ENCODE results near the gene SEPHS1.

Gene SEPHS1

GRCh38 chr10:13316635-13317311, 31.3 kb downstream of the SEPHS1 start:
- TF ChIP-seq TAF1 (IDR thresholded peaks at IDR 0.05; ENCODE audit: low read depth, low read length) (no peak), POLR2A (IDR thresholded peaks at IDR 0.05; ENCODE audit: low read depth, low read length) (no peak), POU2F2 (IDR thresholded peaks at IDR 0.05; ENCODE audit: low read depth, low read length) (no peak), SPI1 (IDR thresholded peaks at IDR 0.05; ENCODE audit: low read depth, low read length) (no peak), POLR2AphosphoS5 (IDR thresholded peaks at IDR 0.05; ENCODE audit: low read depth, low read length) (no peak)
- FAIRE-seq (no peak), DNase-seq (ENCODE audit: insufficient read length, low spot score) (no peak)

GRCh38 chr10:13315361-13315760, 32.7 kb downstream of the SEPHS1 start:
- DNase-seq (ENCODE audit: insufficient read length, low spot score), result no peak

GRCh38 chr10:13311177-13311575, 36.9 kb downstream of the SEPHS1 start:
- FAIRE-seq, result no peak
- TF ChIP-seq TAF1 (IDR thresholded peaks at IDR 0.05; ENCODE audit: low read depth, low read length), result no peak
- no peak for TF ChIP-seq POLR2A (IDR thresholded peaks at IDR 0.05; ENCODE audit: low read depth, low read length)
- no peak for TF ChIP-seq PAX5 (IDR thresholded peaks at IDR 0.05; ENCODE audit: insufficient read depth, low read length, severe bottlenecking)
- TF ChIP-seq POU2F2 (IDR thresholded peaks at IDR 0.05; ENCODE audit: low read depth, low read length), result no peak
- TF ChIP-seq SPI1 (IDR thresholded peaks at IDR 0.05; ENCODE audit: low read depth, low read length), result no peak
- no peak for TF ChIP-seq POLR2AphosphoS5 (IDR thresholded peaks at IDR 0.05; ENCODE audit: low read depth, low read length)

More at GRCh38 chr10:13315361-13315760, 32.7 kb downstream of the SEPHS1 start:
- no peak for FAIRE-seq
- no peak for TF ChIP-seq POLR2AphosphoS5 (IDR thresholded peaks at IDR 0.05; ENCODE audit: low read depth, low read length)
- TF ChIP-seq POU2F2 (IDR thresholded peaks at IDR 0.05; ENCODE audit: low read depth, low read length), result no peak
- TF ChIP-seq SPI1 (IDR thresholded peaks at IDR 0.05; ENCODE audit: low read depth, low read length), result no peak
- TF ChIP-seq POLR2A (IDR thresholded peaks at IDR 0.05; ENCODE audit: low read depth, low read length), result no peak
- no peak for TF ChIP-seq TAF1 (IDR thresholded peaks at IDR 0.05; ENCODE audit: low read depth, low read length)
- TF ChIP-seq PAX5 (IDR thresholded peaks at IDR 0.05; ENCODE audit: insufficient read depth, low read length, severe bottlenecking), result no peak

GRCh38 chr10:13310518-13311176, 37.4 kb downstream of the SEPHS1 start:
- FAIRE-seq (no peak), DNase-seq (ENCODE audit: insufficient read length, low spot score) (no peak)
- TF ChIP-seq TAF1 (IDR thresholded peaks at IDR 0.05; ENCODE audit: low read depth, low read length) (no peak), SPI1 (IDR thresholded peaks at IDR 0.05; ENCODE audit: low read depth, low read length) (no peak), PAX5 (IDR thresholded peaks at IDR 0.05; ENCODE audit: insufficient read depth, low read length, severe bottlenecking) (no peak), POLR2A (IDR thresholded peaks at IDR 0.05; ENCODE audit: low read depth, low read length) (no peak), POU2F2 (IDR thresholded peaks at IDR 0.05; ENCODE audit: low read depth, low read length) (no peak), POLR2AphosphoS5 (IDR thresholded peaks at IDR 0.05; ENCODE audit: low read depth, low read length) (no peak)

More at GRCh38 chr10:13311177-13311575, 36.9 kb downstream of the SEPHS1 start:
- no peak for DNase-seq (ENCODE audit: insufficient read length, low spot score)

DNA sequence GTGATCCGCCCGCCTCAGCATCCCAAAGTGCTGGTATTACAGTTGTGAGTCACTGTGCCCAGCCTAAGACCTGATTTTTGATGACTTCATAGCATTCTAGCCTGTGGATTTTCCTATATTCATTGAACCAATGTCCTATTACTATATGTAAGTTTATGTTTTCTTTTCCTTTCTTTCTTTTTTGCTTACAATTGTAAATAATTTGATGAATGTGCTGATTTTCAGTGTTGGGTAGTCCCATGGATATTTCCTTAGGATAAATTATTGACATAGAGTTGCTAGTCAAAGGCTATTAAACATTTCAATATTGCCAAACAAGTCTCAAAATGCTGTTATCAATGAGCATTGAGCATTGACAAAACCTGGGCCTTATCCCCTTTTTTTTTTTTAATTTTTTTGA, 38.3 kb downstream of the SEPHS1 start:
- FAIRE-seq (no peak), DNase-seq (ENCODE audit: insufficient read length, low spot score) (no peak)
- no peak for TF ChIP-seq POLR2AphosphoS5 (IDR thresholded peaks at IDR 0.05; ENCODE audit: low read depth, low read length)
- TF ChIP-seq POLR2A (IDR thresholded peaks at IDR 0.05; ENCODE audit: low read depth, low read length), result no peak
- no peak for TF ChIP-seq POU2F2 (IDR thresholded peaks at IDR 0.05; ENCODE audit: low read depth, low read length)
- TF ChIP-seq TAF1 (IDR thresholded peaks at IDR 0.05; ENCODE audit: low read depth, low read length), result no peak
- TF ChIP-seq PAX5 (IDR thresholded peaks at IDR 0.05; ENCODE audit: insufficient read depth, low read length, severe bottlenecking), result no peak
- TF ChIP-seq SPI1 (IDR thresholded peaks at IDR 0.05; ENCODE audit: low read depth, low read length), result no peak

- no peak for DNase-seq (ENCODE audit: insufficient read length, low spot score)
- no peak for FAIRE-seq
- TF ChIP-seq TAF1 (IDR thresholded peaks at IDR 0.05; ENCODE audit: low read depth, low read length) (no peak), POU2F2 (IDR thresholded peaks at IDR 0.05; ENCODE audit: low read depth, low read length) (no peak), POLR2AphosphoS5 (IDR thresholded peaks at IDR 0.05; ENCODE audit: low read depth, low read length) (no peak), PAX5 (IDR thresholded peaks at IDR 0.05; ENCODE audit: insufficient read depth, low read length, severe bottlenecking) (no peak), POLR2A (IDR thresholded peaks at IDR 0.05; ENCODE audit: low read depth, low read length) (no peak), SPI1 (IDR thresholded peaks at IDR 0.05; ENCODE audit: low read depth, low read length) (no peak)
Measured at GRCh38 chr10:13308096-13308495, 40.0 kb downstream of the SEPHS1 start.

DNA sequence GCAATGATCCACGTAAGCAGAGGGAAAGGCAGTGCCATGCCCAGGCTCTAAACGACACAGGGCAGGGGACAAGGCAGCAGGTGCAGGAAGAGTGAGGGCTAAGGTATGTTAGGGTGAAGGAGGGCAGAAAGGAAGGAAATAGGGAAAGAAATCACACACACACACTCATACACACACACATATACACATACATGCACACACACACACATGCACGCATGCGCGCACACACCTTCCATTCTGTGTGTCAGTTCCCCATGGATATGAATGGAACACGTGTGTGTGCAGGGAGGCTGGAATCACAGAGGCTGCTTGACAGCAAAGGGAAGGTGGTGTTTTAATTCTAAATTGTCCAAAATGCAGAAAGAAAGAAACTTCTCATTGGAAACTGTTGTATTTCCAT, 42.0 kb downstream of the SEPHS1 start:
- FAIRE-seq, result no peak
- TF ChIP-seq PAX5 (IDR thresholded peaks at IDR 0.05; ENCODE audit: insufficient read depth, low read length, severe bottlenecking), result no peak
- no peak for TF ChIP-seq POU2F2 (IDR thresholded peaks at IDR 0.05; ENCODE audit: low read depth, low read length)
- TF ChIP-seq POLR2AphosphoS5 (IDR thresholded peaks at IDR 0.05; ENCODE audit: low read depth, low read length), result no peak
- TF ChIP-seq TAF1 (IDR thresholded peaks at IDR 0.05; ENCODE audit: low read depth, low read length), result no peak
- TF ChIP-seq SPI1 (IDR thresholded peaks at IDR 0.05; ENCODE audit: low read depth, low read length), result no peak
- no peak for TF ChIP-seq POLR2A (IDR thresholded peaks at IDR 0.05; ENCODE audit: low read depth, low read length)
- DNase-seq (ENCODE audit: insufficient read length, low spot score), result no peak

GRCh38 chr10:13302821-13303555, 45.1 kb downstream of the SEPHS1 start:
- no peak for FAIRE-seq
- DNase-seq (ENCODE audit: insufficient read length, low spot score), result no peak
- TF ChIP-seq SPI1 (IDR thresholded peaks at IDR 0.05; ENCODE audit: low read depth, low read length) (no peak), PAX5 (IDR thresholded peaks at IDR 0.05; ENCODE audit: insufficient read depth, low read length, severe bottlenecking) (no peak), POU2F2 (IDR thresholded peaks at IDR 0.05; ENCODE audit: low read depth, low read length) (no peak), POLR2AphosphoS5 (IDR thresholded peaks at IDR 0.05; ENCODE audit: low read depth, low read length) (no peak), POLR2A (IDR thresholded peaks at IDR 0.05; ENCODE audit: low read depth, low read length) (no peak), TAF1 (IDR thresholded peaks at IDR 0.05; ENCODE audit: low read depth, low read length) (no peak)
